Neuron (in vitro differentiated cells): ENCODE results near the gene UGT2B11.

Experiments
- H2AFZ ChIP-seq: one replicate; pipeline ENCODE4 v1.6.1; 2013; ENCODE audit warnings: low read depth, mild to moderate bottlenecking, inconsistent platforms, low read length, moderate library complexity
- H3K27me3 ChIP-seq: one replicate; pipeline ENCODE4 v1.6.1; 2013; ENCODE audit warnings: low read length; ENCODE audit not compliant: insufficient read depth
- H3K36me3 ChIP-seq: one replicate; pipeline ENCODE4 v1.6.1; 2013; ENCODE audit warnings: low read length; ENCODE audit not compliant: insufficient read depth
- H3K4me1 ChIP-seq: one replicate; pipeline ENCODE4 v1.6.1; 2013; ENCODE audit warnings: low read length; ENCODE audit not compliant: insufficient read depth
- H3K4me3 ChIP-seq: 2 replicates; pipeline ENCODE4 v1.5.1; 2013; ENCODE audit warnings: mild to moderate bottlenecking, low read length, moderate library complexity
- H3K9me3 ChIP-seq: one replicate; pipeline ENCODE4 v1.6.1; 2013; ENCODE audit warnings: low read length

Gene UGT2B11

DNA sequence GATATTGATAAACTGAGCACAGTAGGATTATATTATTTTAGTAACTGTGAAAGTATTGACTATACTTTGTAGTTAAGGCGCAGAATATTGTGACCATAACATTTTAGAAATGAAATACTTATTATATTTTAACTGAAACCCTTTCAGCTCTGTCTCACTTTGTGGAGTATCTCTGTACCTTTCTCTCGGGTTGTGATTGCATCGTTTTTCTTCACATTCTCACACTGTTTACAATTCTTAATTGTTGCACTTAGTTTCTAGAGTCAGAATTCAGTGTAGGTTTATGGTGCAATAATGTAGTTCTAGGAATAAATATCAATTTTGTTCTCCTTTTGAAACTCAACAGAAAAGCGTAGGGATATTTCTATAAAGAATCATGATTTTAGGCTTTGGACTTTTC, 60.5 kb downstream of the UGT2B11 start:
- H3K27me3 ChIP-seq = no peaks in the 10 kb centered on the region
- H3K9me3 ChIP-seq = no peaks in the 10 kb centered on the region
- H3K36me3 ChIP-seq = no peaks in the 10 kb centered on the region
- no peak overlapping the region for H2AFZ ChIP-seq
- no peaks in the 10 kb centered on the region for H3K4me1 ChIP-seq
- no peak overlapping the region for H3K4me3 ChIP-seq
